Glutamatergic neuron (in vitro differentiated cells): Measurements from ENCODE around the gene UBP1. TPM values are rescaled to one million over a fixed set of nuclear protein-coding genes. Genes with fewer than 3 reads are reported as not detected.

Experiments used
- DNase-seq: peaks from one replicate; pipeline ENCODE4 v3.0.0; 2022
- H3K27ac Mint-ChIP-seq: one replicate; pipeline ENCODE4 v1.8.0; 2020; ENCODE audit warnings: mild to moderate bottlenecking, mixed read lengths, inconsistent platforms; ENCODE audit not compliant: unreplicated experiment
- H3K27me3 Mint-ChIP-seq: one replicate; pipeline ENCODE4 v1.8.0; 2020; ENCODE audit warnings: mild to moderate bottlenecking, moderate library complexity, mixed read lengths, inconsistent platforms; ENCODE audit not compliant: unreplicated experiment
- H3K36me3 Mint-ChIP-seq: one replicate; pipeline ENCODE4 v1.8.0; 2020; ENCODE audit warnings: mild to moderate bottlenecking, mixed read lengths, inconsistent platforms; ENCODE audit not compliant: unreplicated experiment
- H3K4me1 Mint-ChIP-seq: one replicate; pipeline ENCODE4 v1.8.0; 2020; ENCODE audit warnings: mild to moderate bottlenecking, low read depth, mixed read lengths, inconsistent platforms; ENCODE audit not compliant: unreplicated experiment
- H3K4me3 Mint-ChIP-seq: one replicate; pipeline ENCODE4 v1.8.0; 2020; ENCODE audit warnings: mild to moderate bottlenecking, mixed read lengths, inconsistent platforms; ENCODE audit not compliant: unreplicated experiment
- H3K9me3 Mint-ChIP-seq: one replicate; pipeline ENCODE4 v1.8.0; 2020; ENCODE audit warnings: mild to moderate bottlenecking, moderate library complexity, mixed read lengths, inconsistent platforms; ENCODE audit not compliant: unreplicated experiment
- total RNA-seq: library from RNA; stranded (reverse); fragmentation: NEBNext Ultra II Directional; extraction: Animal tissue kit (Norgen Biotek cat#: 25700); gene quantifications from one replicate; pipeline ENCODE4 v1.2.1, GENCODE V29; 2021; ENCODE audit not compliant: unreplicated experiment
- TF ChIP-seq, protein P1 (sequence below): fragments of 200-600 bp; sonication (generic); IDR thresholded peaks from one replicate; pipeline ENCODE4 v1.5.0; 2021; ENCODE audit not compliant: partially characterized antibody, unreplicated experiment

The UBP1 gene
- total RNA-seq, 1 donor from 2014 or later: 69.9 TPM

DNA sequence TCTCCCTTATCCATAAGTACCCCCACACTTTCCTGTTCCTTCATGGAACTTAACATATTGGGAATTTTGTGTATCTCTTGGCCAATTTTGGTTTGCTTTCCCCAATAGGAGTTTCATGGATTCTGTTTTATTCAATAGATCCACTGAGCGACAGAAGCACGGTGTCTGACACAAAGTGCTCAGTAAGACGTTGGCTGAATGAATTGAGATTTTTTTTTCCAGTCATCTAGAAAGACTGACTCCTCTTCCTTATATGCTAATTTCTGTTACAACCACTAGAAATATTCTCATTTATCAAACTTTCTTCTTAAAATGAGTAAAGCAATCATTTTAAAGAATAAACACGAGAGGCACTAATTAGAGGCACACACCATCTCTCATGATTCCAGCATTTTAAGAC, 48.1 kb downstream of the UBP1 start:
- H3K4me3 Mint-ChIP-seq: no peak overlapping the region
- H3K4me1 Mint-ChIP-seq: peaks cover 8% of the 10 kb centered on the region
- peaks cover 4% of the 10 kb centered on the region for H3K9me3 Mint-ChIP-seq
- no peaks in the 10 kb centered on the region for H3K27me3 Mint-ChIP-seq
- H3K36me3 Mint-ChIP-seq: no peaks in the 10 kb centered on the region
- H3K27ac Mint-ChIP-seq: peak overlapping the region; percentile 74
- no peak for DNase-seq
- TF ChIP-seq, protein P1, sequence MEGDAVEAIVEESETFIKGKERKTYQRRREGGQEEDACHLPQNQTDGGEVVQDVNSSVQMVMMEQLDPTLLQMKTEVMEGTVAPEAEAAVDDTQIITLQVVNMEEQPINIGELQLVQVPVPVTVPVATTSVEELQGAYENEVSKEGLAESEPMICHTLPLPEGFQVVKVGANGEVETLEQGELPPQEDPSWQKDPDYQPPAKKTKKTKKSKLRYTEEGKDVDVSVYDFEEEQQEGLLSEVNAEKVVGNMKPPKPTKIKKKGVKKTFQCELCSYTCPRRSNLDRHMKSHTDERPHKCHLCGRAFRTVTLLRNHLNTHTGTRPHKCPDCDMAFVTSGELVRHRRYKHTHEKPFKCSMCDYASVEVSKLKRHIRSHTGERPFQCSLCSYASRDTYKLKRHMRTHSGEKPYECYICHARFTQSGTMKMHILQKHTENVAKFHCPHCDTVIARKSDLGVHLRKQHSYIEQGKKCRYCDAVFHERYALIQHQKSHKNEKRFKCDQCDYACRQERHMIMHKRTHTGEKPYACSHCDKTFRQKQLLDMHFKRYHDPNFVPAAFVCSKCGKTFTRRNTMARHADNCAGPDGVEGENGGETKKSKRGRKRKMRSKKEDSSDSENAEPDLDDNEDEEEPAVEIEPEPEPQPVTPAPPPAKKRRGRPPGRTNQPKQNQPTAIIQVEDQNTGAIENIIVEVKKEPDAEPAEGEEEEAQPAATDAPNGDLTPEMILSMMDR: no peak

DNA sequence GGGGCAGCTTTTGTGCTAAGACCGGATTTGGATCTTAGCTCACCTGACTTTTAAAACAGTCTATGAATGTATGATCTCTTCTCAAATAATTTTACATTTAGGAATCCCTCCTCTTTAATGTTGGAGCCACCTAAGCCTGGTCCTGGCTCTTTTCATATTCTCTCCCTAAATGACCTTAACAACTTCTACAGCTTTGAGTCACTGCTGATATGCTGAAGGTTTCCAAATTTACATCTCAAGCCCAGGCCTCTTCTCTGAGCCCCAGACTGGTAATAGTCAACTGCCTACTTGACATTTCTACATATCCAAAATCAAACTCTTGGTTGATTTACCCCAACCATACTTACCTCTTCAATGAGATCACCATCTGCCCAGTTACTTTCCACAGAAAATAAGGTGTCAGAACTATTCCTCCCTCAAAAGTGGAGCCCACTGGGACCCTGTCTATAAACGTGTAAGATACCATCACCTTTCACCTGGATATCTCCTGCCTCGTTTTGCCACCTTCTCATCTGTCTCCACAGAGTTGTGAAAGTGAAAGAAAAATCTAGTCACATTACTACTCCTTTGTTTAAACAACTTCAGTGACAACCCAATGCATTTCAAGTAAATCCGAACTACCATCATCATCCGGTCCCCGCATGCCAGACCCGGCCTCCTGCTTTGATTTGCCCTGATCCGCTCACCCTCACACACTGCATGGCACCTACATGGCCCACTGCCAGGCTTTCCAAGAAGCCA, 48.8 kb downstream of the UBP1 start:
- Mint-ChIP-seq H3K27ac (no peak overlapping the region), H3K27me3 (no peaks in the 10 kb centered on the region), H3K4me1 (peaks cover 8% of the 10 kb centered on the region), H3K36me3 (no peaks in the 10 kb centered on the region), H3K4me3 (no peak overlapping the region), H3K9me3 (peaks cover 4% of the 10 kb centered on the region)
- DNase-seq: no peak
- TF ChIP-seq, protein P1: no peak

DNA sequence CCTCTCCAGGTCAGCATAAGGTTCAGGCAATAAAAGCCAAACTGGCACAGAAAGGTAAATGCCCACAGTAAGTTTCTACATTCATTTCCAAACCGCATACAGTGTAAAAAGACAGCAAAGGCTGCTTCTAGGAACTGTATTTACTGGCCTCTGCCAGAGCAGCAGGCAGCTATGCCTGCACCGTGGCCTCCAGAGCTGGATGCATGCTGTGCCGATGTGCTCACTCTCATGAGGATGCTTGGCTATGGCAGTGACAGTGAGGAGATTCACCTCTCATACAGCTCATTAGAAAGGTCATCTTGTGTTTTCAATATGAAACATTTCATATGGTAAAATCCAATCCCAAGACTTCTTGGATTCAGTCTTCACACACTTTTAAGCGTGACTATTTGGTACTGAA, 50.3 kb downstream of the UBP1 start:
- no peak for DNase-seq
- Mint-ChIP-seq H3K36me3 (no peaks in the 10 kb centered on the region), H3K4me3 (no peak overlapping the region), H3K4me1 (peaks cover 8% of the 10 kb centered on the region), H3K27ac (no peak overlapping the region), H3K27me3 (no peaks in the 10 kb centered on the region), H3K9me3 (peaks cover 4% of the 10 kb centered on the region)
- TF ChIP-seq, protein P1: no peak

DNA sequence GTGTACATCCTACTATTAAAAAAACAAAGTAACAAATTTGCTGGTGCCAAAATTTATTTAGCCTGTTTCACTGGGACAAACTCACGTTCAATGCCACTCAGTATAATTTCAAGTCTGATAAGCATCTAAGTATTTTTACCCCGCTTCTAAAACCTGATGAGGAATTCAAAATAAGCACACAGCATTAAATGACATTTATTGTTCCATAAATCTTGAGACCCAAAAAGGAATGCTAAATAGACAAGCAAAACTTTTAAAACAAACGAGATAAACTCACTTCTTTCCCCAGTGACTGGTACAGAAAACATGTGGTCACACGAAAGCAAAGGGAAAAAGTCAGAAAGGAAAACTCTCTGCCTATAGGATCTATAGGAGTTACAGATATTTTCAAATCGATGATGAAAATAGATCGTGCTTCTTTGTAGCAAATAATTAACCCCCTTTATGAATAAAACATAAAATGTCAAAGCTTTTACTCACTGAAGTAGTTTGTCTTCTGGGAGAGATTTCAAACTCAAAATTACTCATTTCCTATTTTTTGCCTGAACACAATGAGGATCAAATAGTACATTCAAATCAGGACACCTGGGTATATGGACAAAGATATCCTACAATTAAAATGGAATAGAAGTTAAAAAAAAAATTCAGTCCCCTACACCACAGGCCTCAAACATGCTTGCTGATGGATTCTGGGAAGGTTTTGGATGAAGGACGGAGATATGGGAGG, 51.7 kb downstream of the UBP1 start:
- no peaks in the 10 kb centered on the region for H3K36me3 Mint-ChIP-seq
- H3K27ac Mint-ChIP-seq: no peak overlapping the region
- H3K27me3 Mint-ChIP-seq: no peaks in the 10 kb centered on the region
- DNase-seq: no peak
- peaks cover 8% of the 10 kb centered on the region for H3K4me1 Mint-ChIP-seq
- H3K9me3 Mint-ChIP-seq: peaks cover 4% of the 10 kb centered on the region
- no peak overlapping the region for H3K4me3 Mint-ChIP-seq
- TF ChIP-seq, protein P1: no peak

DNA sequence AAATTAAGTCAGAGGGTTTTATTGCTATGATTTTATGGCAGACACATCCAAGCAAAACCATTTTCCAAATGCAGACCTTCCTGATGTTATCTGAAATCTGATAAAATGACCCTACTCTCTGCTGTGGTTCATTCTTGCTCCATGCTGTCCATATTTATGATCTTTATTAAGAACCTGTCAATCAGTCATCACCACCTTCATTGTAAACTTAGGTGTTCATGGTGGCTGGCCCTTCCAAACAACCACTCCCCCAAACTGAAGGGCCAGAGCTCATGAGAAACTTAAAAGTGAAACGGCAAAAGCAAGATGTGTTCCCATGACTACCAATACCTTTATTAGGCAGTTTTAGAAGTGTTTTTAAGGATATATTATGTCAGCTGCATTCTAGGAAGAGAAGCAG, 53.6 kb downstream of the UBP1 start:
- Mint-ChIP-seq H3K9me3 (no peaks in the 10 kb centered on the region), H3K4me3 (no peak overlapping the region), H3K27me3 (no peaks in the 10 kb centered on the region), H3K36me3 (no peaks in the 10 kb centered on the region), H3K27ac (no peak overlapping the region), H3K4me1 (no peaks in the 10 kb centered on the region)
- TF ChIP-seq, protein P1: no peak
- no peak for DNase-seq
